ENCODE results near the gene TRABD. TPM values are rescaled to one million over a fixed set of nuclear protein-coding genes. Genes with fewer than 3 reads are reported as not detected.

The TRABD gene
- polyA plus RNA-seq, 3 donors = 25.8 to 79.1 (median 38.9) TPM

DNA sequence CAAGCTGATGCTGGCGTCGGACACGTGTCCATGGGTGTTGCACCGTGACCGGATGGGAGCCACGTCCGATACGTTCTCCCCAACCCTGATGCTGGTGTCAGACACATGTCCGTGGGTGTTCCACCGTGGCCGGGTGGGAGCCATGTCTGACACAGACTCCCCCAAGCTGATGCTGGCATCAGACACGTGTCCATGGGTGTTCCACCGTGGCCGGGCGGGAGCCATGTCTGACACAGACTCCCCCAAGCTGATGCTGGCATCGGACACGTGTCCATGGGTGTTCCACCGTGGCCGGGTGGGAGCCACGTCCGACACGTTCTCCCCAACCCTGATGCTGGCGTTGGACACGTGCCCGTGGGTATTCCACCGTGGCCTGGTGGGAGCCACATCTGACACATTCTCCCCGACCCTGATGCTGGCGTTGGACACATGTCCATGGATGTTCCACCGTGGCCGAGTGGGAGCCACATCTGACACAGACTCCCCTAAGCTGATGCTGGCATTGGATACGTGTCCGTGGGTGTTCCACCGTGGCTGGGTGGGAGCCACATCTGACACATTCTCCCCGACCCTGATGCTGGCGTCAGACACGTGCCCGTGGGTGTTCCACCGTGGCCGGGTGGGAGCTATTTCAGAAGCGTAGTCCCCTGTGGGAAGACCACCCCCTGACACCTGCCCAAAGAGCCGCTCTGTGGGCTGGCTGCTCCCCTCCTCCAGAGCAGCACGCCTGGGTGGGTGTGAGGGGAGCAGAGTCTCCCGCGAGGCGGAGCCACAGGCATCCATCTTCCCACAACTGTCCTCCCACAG, 35.1 kb downstream of the TRABD start:
- 95 to 96% (median 95%) methylated on average over 45 of the region's 45 CpGs for WGBS, 3 donors

DNA sequence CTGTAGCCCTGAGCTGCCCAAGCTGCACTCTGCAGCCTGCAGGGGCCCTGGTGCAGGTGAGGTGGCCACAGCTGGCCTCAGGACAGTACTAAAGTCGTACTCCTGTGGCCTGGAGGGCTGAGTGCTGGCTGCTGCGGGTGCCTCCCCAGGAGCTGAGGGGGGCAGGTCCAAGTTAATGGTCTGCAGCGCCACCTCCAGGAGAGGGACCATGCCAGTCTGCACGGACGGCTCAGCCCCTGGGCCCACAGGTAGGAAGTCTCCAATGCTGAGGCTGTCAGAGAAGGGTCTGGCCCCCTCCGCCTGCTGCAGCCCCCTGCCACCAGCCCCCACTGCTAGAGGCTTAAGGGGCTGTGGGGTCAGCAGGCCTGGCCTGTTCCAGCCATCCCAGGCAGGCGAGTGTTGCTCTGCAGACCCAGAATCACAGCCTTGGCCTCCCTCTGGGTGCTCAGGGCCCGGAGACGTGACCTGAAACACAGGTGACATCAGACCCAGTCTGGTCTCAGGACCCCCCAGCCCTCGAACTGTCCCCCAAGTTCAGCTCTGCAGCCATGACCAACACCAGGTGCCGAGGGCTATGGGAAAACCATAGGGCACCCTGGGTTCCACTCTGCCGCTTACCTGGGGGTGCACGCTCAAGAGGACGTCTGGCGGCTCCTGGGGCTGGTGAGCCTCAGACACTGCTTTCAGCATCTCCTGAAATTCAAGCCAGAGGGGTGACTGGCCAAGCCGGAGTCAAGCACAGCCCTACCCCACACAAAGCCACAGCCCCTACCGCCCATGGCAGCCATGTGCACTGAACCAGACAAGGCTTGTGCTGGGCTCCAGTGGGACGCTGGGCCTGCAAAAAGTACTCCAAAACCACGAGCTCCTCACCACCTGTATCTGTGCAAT, 35.9 kb downstream of the TRABD start:
- 92 to 93% (median 93%) methylated on average over 19 of the region's 19 CpGs for WGBS, 3 donors

More for the DNA sequence above, 35.1 kb downstream of the TRABD start:
- H3K27ac ChIP-seq (ENCODE audit: low read depth, low read length) = no peak overlapping the region

DNA sequence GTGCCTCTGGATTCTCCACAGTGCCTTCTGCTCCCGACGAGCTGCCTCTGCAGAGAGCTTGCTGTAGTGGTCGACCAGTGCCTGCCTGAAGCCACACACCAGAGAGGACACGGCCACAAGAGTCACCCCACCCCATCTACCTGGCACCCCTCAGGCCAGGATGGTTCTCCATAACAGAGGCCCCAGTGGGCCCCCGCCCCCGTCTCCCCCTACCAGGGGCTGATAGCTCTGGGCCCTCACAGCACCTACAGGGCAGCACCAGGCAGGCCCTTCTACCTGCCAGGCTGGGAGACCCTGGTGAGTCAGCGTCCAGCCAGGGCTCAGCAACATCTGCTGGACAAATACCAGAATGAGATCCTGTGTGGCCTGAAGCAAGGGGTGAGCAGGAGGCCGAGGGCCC, 36.8 kb downstream of the TRABD start:
- H3K27ac ChIP-seq (ENCODE audit: low read depth, low read length) = no peak overlapping the region
- WGBS, 3 donors = 79 to 87% (median 86%) methylated on average over 8 of the region's 8 CpGs

More for the DNA sequence above, 35.9 kb downstream of the TRABD start:
- H3K27ac ChIP-seq (ENCODE audit: low read depth, low read length) = no peak overlapping the region

DNA sequence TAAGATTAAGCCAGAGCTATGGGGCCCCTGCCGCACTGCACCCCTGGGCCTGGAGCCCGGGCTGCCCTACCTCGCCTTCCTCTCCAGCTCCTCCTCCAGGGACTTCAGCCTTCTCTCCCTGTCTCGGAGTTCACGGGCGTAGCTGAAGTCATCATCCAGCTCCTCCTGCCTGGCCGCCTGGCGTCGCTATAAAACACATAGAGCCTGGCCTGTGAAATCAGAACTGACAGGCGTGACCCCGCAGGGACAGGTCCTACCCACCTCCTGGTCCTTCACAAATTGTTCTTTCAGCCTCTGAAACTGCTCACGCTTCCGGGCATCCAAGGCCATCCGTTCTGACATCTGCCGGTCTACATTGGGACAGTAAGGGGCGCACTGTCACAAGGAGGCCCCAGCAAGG, 38.4 kb downstream of the TRABD start:
- WGBS, 3 donors = 89 to 93% (median 92%) methylated on average over 16 of the region's 16 CpGs
- H3K27ac ChIP-seq (ENCODE audit: low read depth, low read length) = no peak overlapping the region

DNA sequence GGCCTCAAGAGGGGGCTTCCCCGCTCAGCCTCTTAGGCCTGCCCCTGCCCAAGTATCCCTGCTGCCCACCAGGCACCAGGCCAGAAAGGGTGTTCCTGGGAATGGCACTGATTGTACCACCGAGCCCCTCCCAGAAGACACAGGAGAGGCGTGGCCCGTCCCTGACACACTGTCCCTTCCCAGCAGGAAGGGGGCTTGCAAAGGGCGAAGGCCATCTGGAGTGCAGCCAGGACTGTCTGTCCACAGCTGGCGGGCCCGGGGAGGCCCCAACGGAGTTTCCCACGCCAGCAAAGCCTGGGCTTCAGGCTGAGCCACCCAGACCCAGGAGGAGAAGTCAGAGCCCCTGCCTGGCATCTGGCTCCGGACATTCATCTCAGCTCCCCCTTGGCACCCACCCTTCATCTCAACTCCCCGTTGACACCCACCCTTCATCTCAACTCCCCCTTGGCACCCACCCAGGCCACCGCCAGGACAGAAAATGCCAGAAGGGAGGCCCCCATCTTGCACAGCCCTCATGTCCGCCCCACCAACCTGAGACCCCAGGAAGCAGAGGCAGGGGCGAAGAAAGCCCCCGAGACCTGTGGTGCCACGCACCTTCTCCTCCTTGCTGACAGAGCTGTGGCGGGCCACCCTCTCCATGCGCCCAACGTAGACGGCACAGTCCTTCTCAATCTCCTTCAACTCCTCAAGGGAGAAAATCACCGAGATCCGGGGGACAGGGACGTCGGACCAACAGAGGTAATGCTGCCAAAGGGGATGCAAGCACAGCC, 39.7 kb downstream of the TRABD start:
- WGBS, 3 donors = 67 to 91% (median 91%) methylated on average over 22 to 24 of the region's 24 CpGs
- no peak overlapping the region for H3K27ac ChIP-seq (ENCODE audit: low read depth, low read length)

DNA sequence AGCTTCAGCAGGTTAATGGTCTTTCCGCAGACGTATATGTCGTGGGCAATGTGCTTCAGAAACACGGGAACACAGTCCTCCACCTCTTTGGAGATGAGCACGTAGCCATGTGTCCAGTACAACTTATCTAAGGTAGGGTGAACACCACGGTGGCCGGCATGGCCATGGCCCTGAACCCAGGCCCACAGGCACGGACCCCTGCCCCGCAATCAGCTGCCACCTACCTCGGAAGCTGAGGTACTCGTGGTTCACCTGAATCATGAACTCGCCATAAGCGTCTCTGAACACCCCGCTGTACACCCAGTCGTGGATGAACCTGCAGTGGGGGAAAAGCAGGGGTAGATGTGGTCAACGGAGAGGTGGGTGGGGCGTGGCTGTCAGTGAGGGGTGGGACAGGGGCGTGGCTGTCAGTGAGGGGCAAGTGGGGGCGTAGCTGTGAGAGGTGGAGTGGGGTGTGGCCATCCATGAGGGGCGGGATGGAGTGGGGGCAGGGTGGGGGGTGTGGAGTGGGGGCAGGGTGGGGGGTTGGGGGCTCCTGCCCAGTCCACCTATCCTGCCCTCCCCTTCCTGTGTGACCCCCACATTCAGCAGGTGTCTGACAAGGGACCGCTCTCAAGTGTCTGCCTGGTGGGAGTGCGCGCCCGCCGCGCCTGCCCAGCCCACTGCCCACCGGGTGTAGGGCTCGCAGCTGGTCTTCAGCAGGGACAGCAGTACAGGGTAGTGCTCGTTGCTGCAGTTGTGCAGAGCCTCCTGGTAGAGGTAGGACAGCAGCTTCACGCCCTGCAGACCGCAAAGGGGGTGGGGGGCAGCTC, 40.6 kb downstream of the TRABD start:
- no peak overlapping the region for H3K27ac ChIP-seq (ENCODE audit: low read depth, low read length)
- 93 to 94% (median 93%) methylated on average over 27 to 31 of the region's 31 CpGs for WGBS, 3 donors

DNA sequence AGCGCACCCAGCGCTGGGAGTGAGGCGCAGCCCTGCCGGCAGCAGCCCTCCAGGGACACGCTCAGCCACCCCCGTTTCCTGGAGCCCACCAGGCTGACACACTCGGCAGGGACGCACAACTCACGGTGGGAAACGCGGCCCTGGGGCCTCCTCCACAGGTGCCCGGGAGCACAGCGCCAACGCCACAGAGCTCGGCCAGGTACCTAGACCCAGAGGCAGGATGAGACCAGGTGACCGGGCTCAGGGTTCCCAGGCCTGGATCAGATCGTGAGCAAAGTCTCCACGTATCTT, 41.1 kb downstream of the TRABD start:
- H3K27ac ChIP-seq (ENCODE audit: low read depth, low read length) = no peak overlapping the region
- 90 to 95% (median 93%) methylated on average over 17 to 18 of the region's 18 CpGs for WGBS, 3 donors

DNA sequence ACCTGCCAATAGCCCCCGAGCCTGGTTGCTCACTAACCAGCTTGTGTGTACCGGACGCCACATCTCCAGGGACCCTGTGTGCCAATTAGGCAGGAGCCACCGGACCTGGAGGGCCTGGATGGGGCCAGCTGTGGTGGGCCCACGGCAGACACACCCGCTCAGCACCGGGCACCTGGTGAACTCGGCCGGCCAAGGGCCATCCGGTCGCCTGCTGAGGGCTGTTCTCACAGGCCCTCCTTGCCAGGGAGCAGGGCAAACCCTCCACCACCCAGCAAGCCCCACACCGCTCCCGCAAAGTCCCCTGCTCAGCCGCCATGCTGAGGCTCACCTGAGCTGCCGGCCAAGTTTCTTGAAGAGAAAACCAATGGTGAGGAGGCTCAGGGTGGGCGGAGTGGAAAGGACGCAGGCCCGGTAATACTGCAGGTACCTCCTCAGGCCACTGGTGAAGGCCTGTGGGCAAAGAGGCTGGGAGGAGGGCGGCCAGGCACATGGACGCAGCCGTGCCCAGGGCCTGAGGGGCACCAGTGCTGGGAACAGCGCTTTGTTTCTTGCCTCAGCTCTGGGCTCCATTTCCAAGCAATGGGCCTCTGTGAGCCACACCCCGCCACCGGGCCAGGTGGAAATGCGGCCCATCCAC, 42.0 kb downstream of the TRABD start:
- no peak overlapping the region for H3K27ac ChIP-seq (ENCODE audit: low read depth, low read length)
- WGBS, 3 donors = 93 to 94% (median 93%) methylated on average over 25 of the region's 25 CpGs

DNA sequence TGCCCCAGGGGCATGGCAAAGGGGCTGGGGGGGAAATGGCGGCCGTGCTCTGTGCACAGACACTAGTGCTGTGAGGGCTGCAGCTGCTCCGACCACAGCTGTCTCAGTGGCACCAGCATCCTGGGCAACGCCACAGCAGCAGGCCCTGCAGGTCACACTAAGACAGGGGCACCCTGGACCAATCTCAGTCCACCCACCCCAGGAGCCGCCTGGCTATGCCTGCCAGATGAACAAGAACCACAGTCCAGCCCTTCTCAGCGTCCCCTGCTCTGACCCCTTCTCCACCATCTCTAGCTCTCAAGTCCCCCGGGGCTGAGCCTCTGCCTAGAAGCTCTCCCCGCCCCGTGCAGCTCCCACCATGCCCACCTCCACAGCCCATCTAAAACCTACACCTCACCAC, 42.7 kb downstream of the TRABD start:
- H3K27ac ChIP-seq (ENCODE audit: low read depth, low read length) = no peak overlapping the region
- 92 to 99% (median 95%) methylated on average over 8 to 9 of the region's 9 CpGs for WGBS, 3 donors

DNA sequence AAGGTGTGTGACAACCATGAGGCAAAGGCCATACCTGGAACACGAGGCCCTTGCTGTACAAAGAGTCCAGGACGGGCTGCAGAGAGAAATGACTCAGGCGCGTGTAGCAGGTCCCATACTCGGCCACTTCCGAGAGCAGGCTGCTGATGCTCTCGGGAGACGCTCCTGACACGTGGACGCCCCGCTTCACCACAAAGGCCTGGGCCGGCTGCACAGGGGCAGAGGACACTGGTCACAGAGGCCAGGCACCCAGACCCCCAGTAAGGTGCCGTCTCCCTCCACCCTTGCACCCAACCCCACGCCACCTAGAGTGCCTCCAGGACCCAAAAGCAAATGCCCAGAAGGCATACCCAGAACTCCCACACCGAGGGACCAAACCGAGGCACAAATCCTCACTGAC, 43.7 kb downstream of the TRABD start:
- no peak overlapping the region for H3K27ac ChIP-seq (ENCODE audit: low read depth, low read length)
- 94 to 97% (median 96%) methylated on average over 16 of the region's 16 CpGs for WGBS, 3 donors

DNA sequence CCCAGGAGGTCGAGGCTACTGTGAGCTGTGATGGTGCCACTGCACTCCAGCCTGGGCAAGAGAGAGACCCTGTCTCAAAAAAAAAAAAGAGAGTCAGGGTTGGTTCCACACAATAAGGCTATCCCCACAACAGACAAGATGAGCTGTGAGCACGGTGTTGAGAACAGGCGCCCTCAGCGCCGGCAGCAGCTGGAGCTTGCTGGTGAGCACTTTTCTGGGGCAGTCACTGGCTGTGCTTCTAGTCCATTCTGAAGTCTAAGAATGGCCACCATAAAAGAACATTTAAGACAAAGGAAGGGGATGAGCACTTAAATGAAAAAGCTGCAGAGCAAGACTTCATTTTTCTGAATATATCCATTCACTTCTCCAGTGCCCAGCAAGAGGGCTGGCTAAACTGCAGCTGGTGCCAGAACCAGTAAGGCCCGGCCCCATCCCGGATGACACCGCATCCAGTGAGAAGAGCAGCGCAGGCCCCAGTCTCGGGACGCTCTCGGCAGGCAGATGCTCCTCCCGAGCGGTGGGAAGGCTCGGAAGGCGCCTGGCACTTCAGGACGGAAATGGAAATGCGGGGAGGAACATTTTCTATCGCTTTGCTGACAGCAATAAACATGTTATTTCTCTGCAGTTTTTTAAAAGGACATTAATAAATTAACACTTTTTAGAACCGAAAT, 46.9 kb downstream of the TRABD start:
- WGBS, 3 donors = 89 to 92% (median 91%) methylated on average over 20 of the region's 20 CpGs

DNA sequence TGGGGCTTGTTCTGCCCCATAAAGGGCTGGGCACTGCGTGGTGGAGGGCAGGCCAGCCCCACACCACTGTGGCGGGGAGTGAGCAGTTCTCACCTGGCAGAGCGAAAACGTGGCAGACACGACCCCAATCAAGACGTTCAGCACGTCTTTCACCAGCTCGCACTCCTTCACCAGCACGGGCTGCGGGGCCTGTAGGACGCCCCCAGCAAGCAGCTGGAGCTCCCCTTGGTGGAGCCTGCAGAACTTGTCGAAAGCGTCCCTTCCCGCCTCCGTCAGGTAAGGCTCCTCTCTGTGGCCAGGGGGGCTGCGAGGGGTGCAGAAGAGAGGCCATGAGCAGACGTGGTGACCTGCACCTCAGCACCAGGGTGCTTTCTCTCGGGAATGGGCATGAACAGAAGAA, 47.5 kb downstream of the TRABD start:
- 87 to 94% (median 93%) methylated on average over 18 of the region's 18 CpGs for WGBS, 3 donors
- H3K27ac ChIP-seq (ENCODE audit: low read depth, low read length) = no peak overlapping the region

More for the DNA sequence above, 46.9 kb downstream of the TRABD start:
- H3K27ac ChIP-seq (ENCODE audit: low read depth, low read length) = no peak overlapping the region

DNA sequence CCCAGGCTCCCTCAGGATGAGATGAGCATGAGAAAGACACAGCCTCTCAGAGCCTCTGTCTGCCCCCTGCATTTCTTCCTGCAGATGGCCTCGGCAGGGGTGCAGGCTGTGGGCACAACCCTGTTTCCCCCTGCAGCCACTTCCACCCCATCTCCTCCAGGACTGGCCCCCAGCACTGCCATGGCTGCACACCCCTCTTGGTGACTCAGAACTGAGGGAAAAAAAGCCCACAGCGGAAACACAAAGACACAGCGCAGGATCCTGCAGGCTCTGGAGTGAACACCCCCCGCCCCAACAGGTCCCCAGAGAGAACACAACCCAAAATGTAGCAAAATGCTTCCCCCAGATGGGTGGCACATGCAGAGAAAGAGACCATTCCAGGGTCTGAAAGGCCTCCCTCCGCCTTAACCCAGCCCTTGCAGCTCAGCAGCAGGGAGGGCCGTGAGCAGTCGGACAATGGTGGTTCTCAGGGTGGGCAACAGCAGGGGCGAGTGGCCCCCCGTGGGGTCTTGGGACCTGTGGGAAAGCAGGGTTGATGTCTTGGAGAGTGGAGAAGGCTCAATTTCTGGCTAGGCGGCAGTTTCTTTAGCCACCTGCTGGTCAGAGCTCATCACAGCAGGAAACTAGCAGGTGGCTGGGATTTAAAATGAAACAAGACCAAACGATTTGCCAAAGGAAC, 51.2 kb downstream of the TRABD start:
- WGBS, 3 donors = 68 to 76% (median 71%) methylated on average over 11 of the region's 11 CpGs

DNA sequence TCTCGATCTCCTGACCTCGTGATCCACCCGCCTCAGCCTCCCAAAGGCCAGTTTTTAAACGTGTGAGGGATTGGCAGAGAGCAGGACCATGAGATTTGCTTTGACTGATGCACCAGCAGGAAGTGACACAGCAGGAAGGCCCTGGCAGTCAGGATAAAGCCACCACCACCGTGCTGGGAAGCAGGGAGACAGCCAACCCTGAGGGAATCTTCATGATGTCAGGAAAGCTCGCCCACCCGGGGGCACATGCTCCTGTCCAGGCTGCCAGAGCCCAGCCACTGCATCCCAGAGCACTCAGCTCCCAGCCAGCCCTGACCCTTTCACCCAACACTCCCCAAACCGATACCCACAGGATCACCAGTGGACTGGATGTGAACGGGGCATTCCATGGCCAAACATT, 53.0 kb downstream of the TRABD start:
- WGBS, 3 donors = 77 to 91% (median 81%) methylated on average over 8 to 9 of the region's 9 CpGs
- H3K27ac ChIP-seq (ENCODE audit: low read depth, low read length) = no peak overlapping the region

More for the DNA sequence above, 51.2 kb downstream of the TRABD start:
- H3K27ac ChIP-seq (ENCODE audit: low read depth, low read length) = no peak overlapping the region

DNA sequence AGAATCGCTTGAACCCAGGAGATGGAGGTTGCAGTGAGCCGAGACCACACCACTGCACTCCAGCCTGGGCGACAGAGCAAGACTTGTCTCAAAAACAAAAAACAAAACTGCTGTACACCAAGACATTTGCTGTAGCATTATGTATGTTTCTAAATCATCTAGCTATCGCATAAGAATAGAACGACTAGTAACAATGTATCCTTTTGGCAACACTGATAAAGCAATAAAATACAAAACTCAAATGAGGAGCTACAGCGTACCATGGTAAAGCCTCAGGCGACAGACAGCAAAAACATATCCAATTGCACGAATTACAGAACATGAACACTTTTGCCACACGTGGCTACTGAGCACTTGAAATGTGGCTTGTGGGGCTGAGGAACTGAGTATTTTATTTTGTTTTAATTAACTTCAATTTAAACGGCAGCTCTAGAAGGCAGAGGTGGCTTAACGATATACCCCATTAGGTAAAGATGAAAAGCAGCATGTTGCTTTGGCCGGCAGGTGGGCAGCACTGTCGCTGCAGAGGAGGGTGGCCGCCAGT, 56.8 kb downstream of the TRABD start:
- 59 to 70% (median 63%) methylated on average over 14 of the region's 14 CpGs for WGBS, 3 donors
- no peak overlapping the region for H3K27ac ChIP-seq (ENCODE audit: low read depth, low read length)

DNA sequence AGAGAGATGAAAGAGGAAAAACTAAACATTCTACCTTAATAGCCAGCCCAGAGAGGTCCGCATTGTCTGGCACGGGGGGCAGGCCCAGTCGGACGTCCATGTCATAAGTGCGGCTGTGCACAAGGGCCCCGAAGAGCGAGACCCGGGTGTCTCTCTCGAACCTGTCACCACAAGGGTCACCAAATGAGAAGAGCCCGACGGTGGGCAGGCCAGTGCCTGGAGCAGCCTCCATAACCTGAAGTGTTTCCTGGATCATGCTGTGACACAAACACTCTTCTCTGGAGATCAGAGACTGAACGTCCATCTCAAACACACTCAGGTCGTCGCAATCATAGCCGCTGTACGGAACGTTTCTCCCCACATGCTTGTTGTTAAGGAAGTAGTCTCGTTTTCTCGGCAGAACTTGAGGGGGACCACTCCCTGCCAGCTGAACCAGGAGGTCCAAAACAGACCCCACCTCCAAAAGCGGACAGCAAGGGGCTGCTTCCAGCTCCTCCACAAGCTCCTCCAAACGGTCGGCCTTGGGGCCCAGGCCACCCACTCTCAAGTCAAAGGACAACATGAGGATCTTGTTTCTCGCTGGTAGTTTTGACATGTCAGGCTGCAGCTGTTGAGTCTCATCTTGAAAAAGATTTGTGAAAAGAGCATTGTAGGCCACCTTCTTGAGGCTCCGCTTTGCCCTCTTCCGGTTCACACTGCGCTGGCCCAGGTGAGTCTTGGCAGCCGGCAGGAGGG, 58.1 kb downstream of the TRABD start:
- H3K27ac ChIP-seq (ENCODE audit: low read depth, low read length) = no peak overlapping the region
- WGBS, 3 donors = 12 to 16% (median 15%) methylated on average over 27 of the region's 27 CpGs
